NB4 (cell line): ENCODE measurements around the gene ACBD5.

Experiments used
- CTCF ChIP-seq: IDR thresholded peaks from one replicate; pipeline ENCODE4 v1.5.1; 2012; ENCODE audit warnings: low read depth, low read length
- POLR2A ChIP-seq: IDR thresholded peaks from 2 replicates; pipeline ENCODE4 v1.6.1; 2011; ENCODE audit warnings: mild to moderate bottlenecking; ENCODE audit not compliant: insufficient read length; ENCODE audit errors: extremely low read depth
- TF ChIP-seq, protein P1 (sequence below): IDR thresholded peaks from 2 replicates; pipeline ENCODE4 v1.6.1; 2011; ENCODE audit warnings: low read depth, low read length

GRCh38 chr10:27188259-27188658 lies 52.3 kb downstream of the ACBD5 start:
- no peak for TF ChIP-seq CTCF
- no peak for TF ChIP-seq POLR2A
- TF ChIP-seq, protein P1, sequence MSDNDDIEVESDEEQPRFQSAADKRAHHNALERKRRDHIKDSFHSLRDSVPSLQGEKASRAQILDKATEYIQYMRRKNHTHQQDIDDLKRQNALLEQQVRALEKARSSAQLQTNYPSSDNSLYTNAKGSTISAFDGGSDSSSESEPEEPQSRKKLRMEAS, result no peak
